Activated T-cell treated with anti-CD3 and anti-CD28 coated beads for 1 hour (primary cell): ENCODE measurements around the gene CYP4B1.

Experiments used
- DNase-seq: peaks from one replicate; pipeline ENCODE4 v3.0.0-alpha.2; 2020; ENCODE audit warnings: low read depth

The CYP4B1 gene

DNA sequence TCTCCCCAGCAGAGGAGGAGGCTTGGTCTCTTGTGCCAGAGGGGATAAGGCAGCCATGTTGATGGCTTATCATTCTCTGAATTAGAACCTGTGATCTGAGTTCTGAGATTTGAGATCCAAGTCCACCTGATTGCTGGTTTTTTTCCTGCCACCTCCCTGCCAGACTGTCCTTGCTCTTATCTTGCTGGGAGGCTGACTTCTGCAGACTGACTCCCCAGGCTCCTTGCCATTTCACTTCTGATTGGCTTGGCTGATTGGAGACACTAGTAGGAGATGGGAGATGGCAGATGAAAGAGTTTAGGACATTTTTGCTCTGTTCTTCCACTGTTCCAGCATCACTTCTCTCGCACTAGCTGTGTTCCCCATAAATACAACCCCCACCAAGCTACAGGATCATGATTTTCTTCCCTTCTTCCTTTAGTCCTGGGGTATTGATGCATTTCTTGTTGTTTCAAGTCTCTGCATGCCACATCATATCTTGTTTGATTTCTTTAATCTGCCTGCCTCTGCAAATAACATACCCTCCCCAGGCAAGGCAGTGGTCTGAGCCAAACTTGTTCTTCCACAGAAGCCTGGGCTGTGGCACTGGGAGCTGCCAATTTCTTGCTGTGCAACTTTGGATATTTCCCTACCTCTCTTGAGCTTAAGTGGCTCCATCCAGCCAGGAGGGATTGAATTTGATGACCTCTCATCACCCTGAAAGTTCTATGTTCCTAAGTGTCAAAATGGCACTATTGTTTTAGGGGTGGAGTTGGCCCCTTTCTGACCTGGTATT is 963 bp upstream of the CYP4B1 start:
- DNase-seq = no peak

GRCh38 chr1:46800742-46801141 is 1.9 kb downstream of the CYP4B1 start:
- DNase-seq = no peak

DNA sequence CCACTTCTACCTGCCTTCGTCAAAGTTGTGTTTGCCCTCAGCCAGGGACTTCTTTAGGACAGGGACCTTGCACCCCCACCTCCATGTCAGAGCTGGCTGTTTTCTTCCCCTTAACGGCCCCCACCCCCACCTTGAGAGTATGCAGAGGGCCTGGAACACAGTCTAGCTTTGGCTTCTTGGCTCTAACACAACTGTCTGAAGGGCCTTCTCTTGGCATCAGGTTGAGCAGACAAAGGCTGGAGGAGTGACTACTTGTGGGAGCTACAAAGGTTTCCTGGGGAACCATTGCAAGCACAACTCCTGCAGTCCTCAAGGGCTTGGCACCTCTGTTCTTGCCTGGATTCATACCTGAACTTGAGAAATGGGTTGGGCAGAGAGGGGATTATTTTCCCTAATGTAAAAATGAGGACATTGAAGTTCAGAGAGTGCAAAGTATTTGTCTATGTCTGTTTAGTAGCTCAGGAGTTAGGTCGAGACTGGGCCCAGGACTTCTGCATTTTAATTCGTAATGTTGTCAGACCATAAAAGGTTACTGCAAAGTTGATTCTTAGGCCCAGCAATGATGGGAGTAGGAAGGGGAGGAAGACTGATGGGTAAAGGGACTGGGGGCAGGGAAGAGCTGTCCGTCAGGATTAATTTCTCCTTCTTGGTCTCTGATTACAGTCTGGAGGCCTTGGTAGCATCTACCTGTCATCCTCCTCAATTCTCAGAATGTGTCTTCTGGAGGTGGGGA is 2.6 kb downstream of the CYP4B1 start:
- DNase-seq = no peak

DNA sequence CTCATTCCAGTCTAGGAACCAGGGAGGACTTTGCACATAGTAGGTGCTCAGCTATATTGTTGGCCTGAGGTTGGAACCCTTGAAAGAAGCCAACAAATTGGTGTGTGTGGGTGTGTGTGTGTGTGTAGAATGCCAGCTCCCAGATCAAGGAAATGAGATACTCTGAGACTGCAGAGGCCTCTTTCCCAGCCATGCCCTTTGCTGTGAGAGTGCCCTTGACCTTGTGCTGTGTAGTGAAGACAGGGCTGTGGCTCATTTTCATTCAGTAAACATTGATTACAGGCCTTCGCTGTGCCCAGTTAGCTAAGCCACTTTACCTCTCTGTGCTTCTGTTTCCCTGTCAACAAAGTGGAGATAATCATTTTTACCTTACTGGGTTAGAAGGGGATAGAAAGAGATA is 3.2 kb downstream of the CYP4B1 start:
- DNase-seq = no peak

GRCh38 chr1:46802901-46803574 is 4.2 kb downstream of the CYP4B1 start:
- no peak for DNase-seq

GRCh38 chr1:46804027-46804889 is 5.4 kb downstream of the CYP4B1 start:
- no peak for DNase-seq

DNA sequence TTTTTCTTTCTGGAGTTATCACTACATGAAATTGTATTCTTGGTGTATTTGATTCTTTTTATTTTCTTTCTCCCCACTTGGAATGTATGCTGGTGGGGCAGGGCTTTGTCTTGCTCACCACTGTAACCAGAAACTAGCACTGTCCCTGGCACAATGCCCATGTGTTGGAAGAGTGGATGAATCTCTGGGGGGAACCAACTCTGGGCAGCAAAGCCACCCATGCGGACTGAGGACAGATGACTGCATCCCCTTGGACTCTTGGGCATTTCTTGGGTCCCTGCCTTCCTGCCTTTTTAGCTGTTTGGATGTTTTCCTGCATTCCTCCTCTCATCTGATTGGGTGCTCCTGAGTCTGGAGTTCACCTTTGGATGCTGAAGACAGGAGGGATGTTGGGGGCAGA is 6.1 kb downstream of the CYP4B1 start:
- no peak for DNase-seq

GRCh38 chr1:46805755-46806154 is 6.9 kb downstream of the CYP4B1 start:
- DNase-seq = no peak

GRCh38 chr1:46806196-46807020 is 7.6 kb downstream of the CYP4B1 start:
- no peak for DNase-seq

DNA sequence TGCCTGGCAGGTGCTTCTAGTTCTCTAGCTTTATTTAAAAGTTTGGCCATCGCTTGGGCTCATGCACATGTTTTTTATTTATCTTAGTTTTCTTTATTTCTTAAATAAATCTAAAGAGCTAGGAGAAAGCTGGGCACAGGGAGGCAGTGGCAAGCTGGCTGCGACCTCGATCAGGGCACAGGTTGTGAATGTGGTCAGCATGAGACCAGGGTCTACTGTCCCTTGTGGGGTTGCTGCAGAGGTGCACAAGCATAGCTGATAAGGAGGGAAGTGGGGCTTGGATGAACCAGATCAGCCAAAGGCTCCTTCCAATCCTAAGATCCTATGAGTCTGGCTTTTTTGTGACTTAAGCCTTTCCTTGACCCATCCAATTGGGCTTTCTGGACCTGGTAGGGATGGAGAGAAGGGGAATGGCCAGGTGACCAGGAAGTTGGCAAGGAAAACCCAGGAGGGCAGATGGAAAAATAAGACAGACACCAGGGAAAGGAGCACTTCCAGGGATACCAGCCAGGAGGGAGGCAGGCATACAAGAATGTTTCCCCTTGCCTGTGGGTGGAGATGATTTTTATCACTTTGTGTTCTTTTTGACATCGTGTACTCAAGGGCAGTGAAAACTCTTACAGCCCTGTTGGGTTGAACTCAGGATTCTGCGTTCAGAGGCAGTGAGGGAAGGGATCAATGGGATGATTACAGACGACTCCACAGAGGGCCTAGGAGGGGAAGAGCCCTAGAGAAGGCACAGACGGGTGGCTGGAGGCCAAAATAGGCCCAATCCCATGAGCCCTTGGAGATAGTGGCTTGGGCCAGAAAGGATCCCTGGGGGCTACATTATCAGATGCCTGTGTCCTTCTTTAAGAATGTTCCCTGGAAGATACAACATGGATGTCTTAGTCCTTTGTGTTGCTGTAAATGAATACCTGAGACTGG is 8.5 kb downstream of the CYP4B1 start:
- DNase-seq = no peak

DNA sequence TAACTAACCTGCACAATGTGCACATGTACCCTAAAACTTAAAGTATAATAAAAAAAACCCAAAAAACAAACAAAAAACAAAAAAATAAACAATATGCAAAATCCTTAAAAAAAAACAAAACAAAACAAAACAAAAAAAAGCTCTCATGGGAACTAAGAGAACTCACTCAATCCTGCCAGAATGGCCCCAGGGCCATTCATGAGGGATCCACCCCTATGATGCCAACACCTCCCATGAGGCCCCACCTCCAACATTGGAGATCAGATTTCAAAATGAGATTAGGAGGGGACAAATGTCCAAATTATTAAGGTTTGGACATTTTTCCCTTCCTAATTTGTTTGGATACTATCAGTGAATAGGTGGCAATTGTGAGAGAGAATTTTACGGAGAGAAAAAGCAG is 10.2 kb downstream of the CYP4B1 start:
- DNase-seq = no peak

DNA sequence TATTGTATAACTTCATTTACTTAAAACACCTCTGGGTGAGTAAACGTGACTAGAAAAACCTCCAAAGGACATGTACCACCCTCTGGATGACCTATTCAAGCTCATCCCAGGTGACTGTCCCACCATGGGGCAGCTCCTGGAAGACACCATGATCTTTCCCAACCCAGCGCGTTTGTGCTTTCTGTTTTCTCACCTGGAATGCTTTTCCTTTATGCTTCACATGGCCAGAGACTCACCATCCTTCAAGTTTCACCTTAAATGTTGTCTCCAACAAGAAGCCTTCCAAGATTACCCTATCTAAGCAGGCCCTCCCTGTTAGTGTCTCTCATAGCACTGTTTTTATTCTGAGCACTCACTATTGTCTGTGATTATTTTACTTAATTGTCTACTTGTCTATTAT is 11.1 kb downstream of the CYP4B1 start:
- DNase-seq = no peak

GRCh38 chr1:46810596-46810995 is 11.8 kb downstream of the CYP4B1 start:
- no peak for DNase-seq

- no peak for DNase-seq
These were observed 12.2 kb downstream of the CYP4B1 start for GRCh38 chr1:46811053-46811452.

GRCh38 chr1:46812065-46812963 is 13.5 kb downstream of the CYP4B1 start:
- DNase-seq = no peak

GRCh38 chr1:46812996-46813857 is 14.4 kb downstream of the CYP4B1 start:
- DNase-seq = no peak

DNA sequence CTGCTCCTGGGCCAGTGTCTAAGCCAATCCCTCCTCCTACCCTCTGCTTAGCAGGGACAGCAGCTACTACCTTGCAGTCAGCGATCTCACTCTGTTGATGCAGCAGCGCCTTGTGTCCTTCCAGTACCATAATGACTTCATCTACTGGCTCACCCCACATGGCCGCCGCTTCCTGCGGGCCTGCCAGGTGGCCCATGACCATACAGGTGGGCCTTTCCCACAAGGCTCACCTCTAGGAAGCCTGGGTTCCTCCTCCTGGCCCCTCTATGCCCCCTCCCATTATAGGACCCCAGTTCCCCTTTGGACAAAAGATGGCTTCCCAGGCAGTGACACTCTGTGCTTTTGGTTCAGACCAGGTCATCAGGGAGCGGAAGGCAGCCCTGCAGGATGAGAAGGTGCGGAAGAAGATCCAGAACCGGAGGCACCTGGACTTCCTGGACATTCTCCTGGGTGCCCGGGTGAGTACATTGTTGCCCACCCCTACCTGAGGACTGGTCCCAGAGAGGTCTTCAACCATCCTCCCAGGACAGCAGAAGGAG is 15.1 kb downstream of the CYP4B1 start:
- no peak for DNase-seq

DNA sequence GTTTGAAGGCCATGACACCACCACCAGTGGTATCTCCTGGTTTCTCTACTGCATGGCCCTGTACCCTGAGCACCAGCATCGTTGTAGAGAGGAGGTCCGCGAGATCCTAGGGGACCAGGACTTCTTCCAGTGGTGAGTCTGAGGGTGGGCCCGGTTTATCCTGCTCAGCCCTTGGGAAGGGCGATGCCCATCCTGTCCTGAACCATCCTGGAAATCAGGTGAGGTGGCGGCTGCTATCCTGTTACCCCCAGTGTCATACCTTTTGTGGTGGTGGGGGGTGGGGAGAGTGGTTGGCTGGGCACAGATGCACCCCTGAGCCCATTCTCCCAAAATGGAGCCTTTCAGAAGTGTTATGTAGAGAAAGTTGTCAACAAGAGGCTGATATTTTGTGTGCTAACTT is 16.3 kb downstream of the CYP4B1 start:
- DNase-seq = no peak
